Measurements from ENCODE around the gene SELENOW. TPM values are rescaled to one million over a fixed set of nuclear protein-coding genes. Genes with fewer than 3 reads are reported as not detected.
A peak's percentile ranks its signal among the peaks of the same experiment; 100 is the strongest.

Gene SELENOW
- total and polyA plus RNA-seq, 2 of the 4 experiments (the other 2 are of a cell fraction) = 61.3 to 217 TPM

- Histone ChIP-seq H2BK5ac (ENCODE audit: low read depth, low read length, poor library complexity, severe bottlenecking) (peak overlapping the region; percentile 4), H2AFZ (replicated peaks; ENCODE audit: low read length, poor library complexity) (peak overlapping the region; percentile 100), H3K36me3 (ENCODE audit: control insufficient read depth, insufficient read depth, low read length) (peaks cover 26% of the 10 kb centered on the region), H3K79me1 (ENCODE audit: low read depth in 1 of 2, low read length in 2 of 2) (peaks cover 26 to 42% of the 10 kb centered on the region in 2 experiments), H3K9me3 (ENCODE audit: control insufficient read depth, insufficient read depth, low read length) (no peaks in the 10 kb centered on the region), H3K4ac (ENCODE audit: low read depth, low read length) (peak overlapping the region; percentile 47), H2BK15ac (ENCODE audit: low read depth, low read length) (no peak overlapping the region), H3K4me1 (ENCODE audit: control insufficient read depth, insufficient read depth, low read length) (peaks cover 2% of the 10 kb centered on the region; the same call in 1 of the 2 replicates), H3K9ac (ENCODE audit: low read depth, low read length) (peak overlapping the region; percentile 97), H4K91ac (ENCODE audit: insufficient read depth, low read depth, low read length) (peak overlapping the region; percentile 38), H3K23ac (ENCODE audit: low read depth, low read length) (peak overlapping the region; percentile 41), H3K4me2 (ENCODE audit: low read depth, low read length) (peak overlapping the region; percentile 100), H4K20me1 (ENCODE audit: insufficient read depth, low read length) (peaks cover 30% of the 10 kb centered on the region; the same call in 1 of the 2 replicates), H2BK20ac (ENCODE audit: low read depth, low read length) (no peak overlapping the region), H2AK9ac (replicated peaks; ENCODE audit: low read depth, low read length, poor library complexity) (peak overlapping the region; percentile 83), H3K18ac (ENCODE audit: low read depth, low read length) (peak overlapping the region; percentile 21), H3K56ac (ENCODE audit: extremely low read depth, insufficient read depth, low read length) (peak overlapping the region; percentile 70; the same call in 1 of the 2 replicates), H4K5ac (ENCODE audit: low read depth, low read length) (peak overlapping the region; percentile 36), H3K27ac (ENCODE audit: insufficient read depth, low read length) (peak overlapping the region; percentile 99), H2AK5ac (ENCODE audit: low read depth, low read length) (peak overlapping the region; percentile 74), H3K4me3 (ENCODE audit: insufficient read depth, low read depth, low read length) (peak overlapping the region; percentile 90), H4K8ac (ENCODE audit: low read depth in 2 of 2, low read length in 2 of 2) (peak overlapping the region; percentile 68 to 79; a peak in 3 of 4 replicates), H3K27me3 (ENCODE audit: control insufficient read depth, insufficient read depth, low read length) (no peaks in the 10 kb centered on the region), H2BK120ac (ENCODE audit: low read depth, low read length) (no peak overlapping the region), H3K9me1 (ENCODE audit: insufficient read depth, low read length) (peaks cover 14% of the 10 kb centered on the region), H3K14ac (replicated peaks; ENCODE audit: low read depth, low read length) (peak overlapping the region; percentile 94)
- POLR2A ChIA-PET (ENCODE audit: unreplicated experiment) = no interaction called here
- dilution Hi-C loops (cut with HindIII; ENCODE audit: low sequenced_read_pairs, unreplicated experiment) = no loop called here
- WGBS, 2 experiments (ENCODE audit: extremely low coverage in 2 of 2, insufficient read length in 1 of 2) = 0% methylated on average over 1 of the region's 20 CpGs; no CpG with 5 or more reads in 1 of the 2 experiments
- in situ Hi-C loops (cut with MboI; ENCODE audit: low sequenced_read_pairs) = no loop called here
- CTCF ChIA-PET = no interaction called here
- BruUV-seq (replicated peaks) = no TSS peak
- DNase-seq = no peak
- intact Hi-C loops (cut with micrococcal nuclease) = no loop called here
- ATAC-seq (ENCODE audit: low read depth) = peak; percentile 25
- TF ChIP-seq CTCF (conservative IDR thresholded peaks at IDR 0.05; ENCODE audit: low read depth, low read length) (no peak), MXI1 (IDR thresholded peaks at IDR 0.05; ENCODE audit: borderline replicate concordance, low read depth, low read length) (no peak), RFX5 (IDR thresholded peaks at IDR 0.05; ENCODE audit: low read depth, low read length) (no peak), FOS (IDR thresholded peaks at IDR 0.05; ENCODE audit: low read depth, low read length) (no peak), RCOR1 (IDR thresholded peaks at IDR 0.05; ENCODE audit: insufficient replicate concordance, low read length) (no peak)
Observed at GRCh38 chr19:47778954-47779351, 450 bp downstream of the SELENOW start.

Measured in IMR-90 (cell line).